Suprapubic skin (tissue), 4 donors: Measurements from ENCODE around the gene ZACN. TPM values are rescaled to one million over a fixed set of nuclear protein-coding genes. Genes with fewer than 3 reads are reported as not detected.

Experiments used
- DNase-seq, 2 donors: peaks; one replicate each; pipeline ENCODE4 v3.0.0-alpha.2; 2019; ENCODE audit warnings: low spot score in 2 of 2
- H3K27ac ChIP-seq: fragments of 200-600 bp; sonication (generic); one replicate; pipeline ENCODE4 v1.5.1; 2019
- H3K27me3 ChIP-seq: fragments of 200-600 bp; sonication (generic); one replicate; pipeline ENCODE4 v1.5.1; 2019
- H3K36me3 ChIP-seq: fragments of 200-600 bp; sonication (generic); one replicate; pipeline ENCODE4 v1.5.1; 2019
- H3K4me1 ChIP-seq: fragments of 200-600 bp; sonication (generic); one replicate; pipeline ENCODE4 v1.5.1; 2019
- H3K4me3 ChIP-seq: fragments of 200-600 bp; sonication (generic); one replicate; pipeline ENCODE4 v1.5.1; 2019; ENCODE audit warnings: mild to moderate bottlenecking
- H3K9me3 ChIP-seq: fragments of 200-600 bp; sonication (generic); one replicate; pipeline ENCODE4 v1.5.1; 2019
- EP300 ChIP-seq: sonication (generic); formaldehyde crosslinking; IDR thresholded peaks from one replicate; pipeline ENCODE4 v1.6.1; 2017; ENCODE audit warnings: antibody characterized with exemption
- POLR2A ChIP-seq, 2 donors: fragments of 450-650 bp; IDR thresholded peaks; one replicate each; pipeline ENCODE4 v1.6.1; 2017; ENCODE audit warnings: antibody characterized with exemption in 2 of 2, mild to moderate bottlenecking in 2 of 2, moderate library complexity in 2 of 2
- POLR2AphosphoS5 ChIP-seq, 3 donors: sonication (generic); formaldehyde crosslinking; IDR thresholded peaks; one replicate each; pipeline ENCODE4 v1.6.1; 2017; ENCODE audit warnings: antibody characterized with exemption in 3 of 3
- WGBS: methylation state at CpG from one replicate; pipeline ENCODE4 v1.1.5; 2018; 5-methylcytosine and 5-hydroxymethylcytosine counted together
- total RNA-seq, 4 donors: library from RNA; depleted of rRNA; stranded (reverse); fragments of >200 nt; gene quantifications; one replicate each; pipeline ENCODE4 v1.1.0, GENCODE V29; 2016
- TF ChIP-seq, protein P1 (sequence below), 2 donors: fragments of 200-600 bp in 1 of 2; fragments of 450-650 bp in 1 of 2; sonication (generic) in 1 of 2; IDR thresholded peaks; one replicate each; pipeline ENCODE4 v1.5.1; 2016 to 2019; ENCODE audit warnings: antibody characterized with exemption in 2 of 2, mild to moderate bottlenecking in 1 of 2, moderate library complexity in 1 of 2

ZACN gene
- total RNA-seq = not detected

DNA sequence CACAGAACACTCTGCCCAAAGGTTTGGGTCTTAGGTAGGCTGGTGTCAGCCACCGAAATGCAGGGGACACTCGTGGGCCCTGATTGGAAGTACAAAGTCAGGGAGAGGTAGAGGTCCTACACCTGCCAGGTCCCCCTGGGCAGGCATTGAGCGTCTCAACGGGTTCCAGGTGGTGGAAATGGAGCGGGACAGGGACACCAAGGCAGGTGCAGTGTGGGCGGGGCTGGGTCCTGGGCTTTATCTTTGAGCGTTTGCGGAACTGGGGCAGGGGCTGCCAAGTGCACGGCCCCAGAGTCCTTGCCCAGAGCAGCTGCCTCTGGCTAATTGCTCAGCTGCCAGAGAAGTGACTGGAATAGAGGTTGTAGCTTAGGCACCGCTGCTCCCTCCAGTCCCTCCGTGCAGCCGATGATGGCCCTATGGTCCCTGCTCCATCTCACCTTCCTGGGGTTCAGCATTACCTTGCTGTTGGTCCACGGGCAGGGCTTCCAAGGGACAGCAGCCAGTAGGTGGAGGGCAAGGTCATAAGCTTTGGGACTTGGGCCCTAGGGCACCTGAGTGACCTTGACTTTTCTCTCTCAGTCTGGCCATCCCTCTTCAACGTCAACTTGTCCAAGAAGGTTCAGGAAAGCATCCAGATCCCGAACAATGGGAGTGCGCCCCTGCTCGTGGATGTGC is at the start of gene ZACN:
TSS of gene ZACN (plus strand) at position 323 of the 675 bp plus-strand sequence. CDS start at position 406, 83 bp downstream.
- DNase-seq = no peak
- no peak within 1 kb of the TSS for H3K4me3 ChIP-seq
- 58% methylated on average over 14 of the region's 17 CpGs for WGBS
- peaks cover 18% of the 10 kb centered on the region for H3K36me3 ChIP-seq
- H3K4me1 ChIP-seq = peaks cover 42% of the 10 kb centered on the region
- TF ChIP-seq POLR2A (IDR thresholded peaks at IDR 0.05) = no peak
- TF ChIP-seq EP300 = no peak
- no peak for TF ChIP-seq POLR2AphosphoS5 (IDR thresholded peaks at IDR 0.05)
- TF ChIP-seq, protein P1, sequence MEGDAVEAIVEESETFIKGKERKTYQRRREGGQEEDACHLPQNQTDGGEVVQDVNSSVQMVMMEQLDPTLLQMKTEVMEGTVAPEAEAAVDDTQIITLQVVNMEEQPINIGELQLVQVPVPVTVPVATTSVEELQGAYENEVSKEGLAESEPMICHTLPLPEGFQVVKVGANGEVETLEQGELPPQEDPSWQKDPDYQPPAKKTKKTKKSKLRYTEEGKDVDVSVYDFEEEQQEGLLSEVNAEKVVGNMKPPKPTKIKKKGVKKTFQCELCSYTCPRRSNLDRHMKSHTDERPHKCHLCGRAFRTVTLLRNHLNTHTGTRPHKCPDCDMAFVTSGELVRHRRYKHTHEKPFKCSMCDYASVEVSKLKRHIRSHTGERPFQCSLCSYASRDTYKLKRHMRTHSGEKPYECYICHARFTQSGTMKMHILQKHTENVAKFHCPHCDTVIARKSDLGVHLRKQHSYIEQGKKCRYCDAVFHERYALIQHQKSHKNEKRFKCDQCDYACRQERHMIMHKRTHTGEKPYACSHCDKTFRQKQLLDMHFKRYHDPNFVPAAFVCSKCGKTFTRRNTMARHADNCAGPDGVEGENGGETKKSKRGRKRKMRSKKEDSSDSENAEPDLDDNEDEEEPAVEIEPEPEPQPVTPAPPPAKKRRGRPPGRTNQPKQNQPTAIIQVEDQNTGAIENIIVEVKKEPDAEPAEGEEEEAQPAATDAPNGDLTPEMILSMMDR (IDR thresholded peaks at IDR 0.05) = no peak
- no peak within 1 kb of the TSS for H3K27ac ChIP-seq
- no peaks in the 10 kb centered on the region for H3K9me3 ChIP-seq
- peaks cover 58% of the 10 kb centered on the region for H3K27me3 ChIP-seq

DNA sequence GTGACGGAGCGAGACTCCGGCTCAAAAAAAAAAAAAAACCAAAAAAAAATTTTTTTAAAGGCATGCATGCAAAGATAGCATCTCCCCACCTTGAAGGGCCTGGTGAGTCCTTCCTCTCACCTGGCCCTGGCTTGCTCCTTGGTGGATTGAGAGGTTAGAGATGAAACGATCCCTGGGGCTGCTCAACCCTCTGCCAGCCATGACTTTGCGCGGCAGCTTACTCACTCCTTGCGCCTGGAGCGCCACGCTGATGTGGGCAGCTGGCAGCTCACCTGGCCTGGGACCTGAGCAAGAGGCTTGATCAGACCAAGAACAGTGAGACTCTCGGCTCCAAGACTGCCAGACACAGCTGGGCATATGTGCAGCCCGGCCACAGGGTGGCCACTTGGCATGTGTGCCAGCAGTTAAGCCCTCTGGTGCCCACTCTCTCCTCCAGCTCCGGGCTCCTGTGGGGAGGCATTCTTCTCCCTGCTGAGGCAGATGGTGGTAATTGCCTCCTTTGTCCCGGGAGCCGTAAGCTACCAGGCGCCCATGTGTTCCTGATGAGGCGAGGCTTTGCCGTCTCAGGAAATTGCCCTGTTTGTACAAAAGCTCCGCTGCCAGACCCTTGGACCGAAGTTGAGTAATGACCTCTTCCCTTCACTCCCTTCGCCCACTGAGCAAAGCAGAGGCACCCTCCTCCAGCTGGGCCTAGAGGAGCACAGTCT is 46.8 kb upstream of the ZACN start:
- H3K4me3 ChIP-seq = no peak overlapping the region
- no peak for DNase-seq
- H3K27me3 ChIP-seq = no peaks in the 10 kb centered on the region
- TF ChIP-seq, protein P1 (IDR thresholded peaks at IDR 0.05) = no peak
- TF ChIP-seq POLR2AphosphoS5 (IDR thresholded peaks at IDR 0.05) (no peak), POLR2A (IDR thresholded peaks at IDR 0.05) (no peak), EP300 (no peak)
- H3K4me1 ChIP-seq = peaks cover 34% of the 10 kb centered on the region
- no peaks in the 10 kb centered on the region for H3K36me3 ChIP-seq
- H3K9me3 ChIP-seq = no peaks in the 10 kb centered on the region
- H3K27ac ChIP-seq = no peak overlapping the region
- 75% methylated on average over 15 of the region's 20 CpGs for WGBS

DNA sequence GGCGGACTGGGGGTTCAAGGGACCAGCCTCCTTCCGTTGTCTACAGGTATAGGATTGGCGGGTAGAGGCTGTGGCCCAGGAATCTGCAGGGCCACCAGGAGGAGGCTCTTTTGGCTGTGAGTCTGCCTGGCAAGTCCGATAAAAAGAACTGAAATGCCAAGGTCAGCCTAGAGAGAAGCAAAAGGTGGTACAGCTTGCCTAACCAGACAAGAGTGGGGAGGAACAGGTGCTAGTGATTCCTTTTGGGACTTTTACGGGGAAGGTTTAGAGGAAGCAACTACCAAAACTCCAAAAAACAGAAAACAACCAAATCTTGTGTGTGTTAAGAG is 46.2 kb upstream of the ZACN start:
- 91% methylated on average over 5 of the region's 5 CpGs for WGBS
- DNase-seq = no peak
- Histone ChIP-seq H3K27me3 (no peaks in the 10 kb centered on the region), H3K4me3 (no peak overlapping the region), H3K27ac (no peak overlapping the region), H3K9me3 (no peaks in the 10 kb centered on the region), H3K4me1 (peaks cover 30% of the 10 kb centered on the region), H3K36me3 (no peaks in the 10 kb centered on the region)
- TF ChIP-seq EP300 = no peak
- TF ChIP-seq, protein P1 (IDR thresholded peaks at IDR 0.05) = no peak

DNA sequence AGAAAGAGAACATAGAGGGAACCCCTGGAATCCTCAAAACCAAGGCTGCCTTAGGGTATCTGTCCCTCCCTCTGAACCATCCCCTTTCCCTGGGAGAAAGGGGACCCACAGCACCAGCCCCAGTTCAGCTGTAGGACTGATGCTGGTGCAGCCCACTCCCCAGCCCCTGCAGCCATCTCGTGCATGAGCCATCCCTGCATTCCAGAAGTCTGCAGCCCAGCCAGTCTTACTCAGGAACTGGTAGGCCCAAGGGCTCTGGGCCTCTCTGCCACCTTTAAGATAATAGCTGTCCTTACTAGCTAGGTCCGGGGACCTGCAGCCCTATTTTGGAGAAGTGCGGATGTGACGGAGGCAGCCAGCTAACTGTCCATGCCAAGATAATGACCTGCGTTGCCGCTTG is 45.8 kb upstream of the ZACN start:
- TF ChIP-seq, protein P1 (IDR thresholded peaks at IDR 0.05) = no peak
- TF ChIP-seq POLR2A (IDR thresholded peaks at IDR 0.05) (no peak), EP300 (no peak), POLR2AphosphoS5 (IDR thresholded peaks at IDR 0.05) (no peak)
- peaks cover 27% of the 10 kb centered on the region for H3K4me1 ChIP-seq
- peaks cover 3% of the 10 kb centered on the region for H3K36me3 ChIP-seq
- H3K27me3 ChIP-seq = no peaks in the 10 kb centered on the region
- no peak for DNase-seq
- H3K4me3 ChIP-seq = no peak overlapping the region
- no peak overlapping the region for H3K27ac ChIP-seq
- WGBS = 100% methylated on average over 6 of the region's 6 CpGs
- no peaks in the 10 kb centered on the region for H3K9me3 ChIP-seq

DNA sequence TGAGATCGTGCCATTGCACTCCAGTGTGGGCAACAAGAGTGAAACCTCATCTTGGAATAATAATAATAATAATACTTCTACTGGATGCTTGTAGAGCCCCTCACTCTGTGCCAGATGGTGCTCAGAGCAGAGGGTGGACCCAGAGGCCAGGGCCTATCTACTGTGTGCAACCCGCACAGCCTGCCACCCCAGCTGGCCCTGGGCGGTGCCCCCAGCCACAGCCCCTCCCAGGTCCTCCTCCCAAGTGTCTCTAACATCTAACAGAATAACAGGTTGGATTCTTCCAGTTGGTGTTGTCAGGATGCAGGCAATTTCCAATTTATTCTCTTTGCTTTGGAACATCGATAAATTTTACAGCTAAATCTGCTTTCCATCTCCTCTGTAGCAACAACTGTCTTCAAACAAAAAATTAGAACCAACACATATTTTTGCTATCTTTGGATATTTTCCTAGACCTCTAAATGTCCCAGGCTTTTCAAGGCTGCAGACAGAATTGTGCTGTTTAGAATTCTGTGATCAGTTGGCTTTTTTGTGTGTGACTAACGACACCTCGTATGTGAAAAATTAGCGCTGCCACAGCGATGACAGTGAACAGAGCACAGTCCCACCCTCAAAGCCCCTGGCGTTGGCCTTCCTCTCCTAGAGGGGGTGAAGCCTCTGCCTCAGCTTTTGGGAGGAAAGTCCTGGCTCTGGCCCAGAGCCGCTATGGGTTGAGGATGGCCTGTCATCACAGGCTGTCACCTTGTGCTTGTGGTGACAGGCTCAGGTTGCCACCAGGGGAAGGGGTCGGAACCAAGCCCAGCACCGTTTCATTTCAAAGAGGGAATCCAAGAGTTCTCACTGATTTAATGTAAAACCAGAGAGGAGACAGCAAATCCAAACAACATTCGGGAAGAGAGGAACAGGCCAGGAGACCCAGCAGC is 44.3 kb upstream of the ZACN start:
- DNase-seq = no peak
- 78% methylated on average over 13 of the region's 13 CpGs for WGBS
- TF ChIP-seq POLR2AphosphoS5 (IDR thresholded peaks at IDR 0.05) = no peak
- TF ChIP-seq EP300 = no peak
- TF ChIP-seq, protein P1 (IDR thresholded peaks at IDR 0.05) = no peak
- no peak for TF ChIP-seq POLR2A (IDR thresholded peaks at IDR 0.05)

More for the DNA sequence above, 44.3 kb upstream of the ZACN start:
- Histone ChIP-seq H3K27ac (no peak overlapping the region), H3K36me3 (peaks cover 18% of the 10 kb centered on the region), H3K9me3 (no peaks in the 10 kb centered on the region), H3K27me3 (no peaks in the 10 kb centered on the region), H3K4me1 (peaks cover 11% of the 10 kb centered on the region), H3K4me3 (no peak overlapping the region)
